ENCODE data around the gene CRIM1. TPM values are rescaled to one million over a fixed set of nuclear protein-coding genes. Genes with fewer than 3 reads are reported as not detected.

The CRIM1 gene
- total RNA-seq, 1 experiment from 2014 or later: 292 TPM

DNA sequence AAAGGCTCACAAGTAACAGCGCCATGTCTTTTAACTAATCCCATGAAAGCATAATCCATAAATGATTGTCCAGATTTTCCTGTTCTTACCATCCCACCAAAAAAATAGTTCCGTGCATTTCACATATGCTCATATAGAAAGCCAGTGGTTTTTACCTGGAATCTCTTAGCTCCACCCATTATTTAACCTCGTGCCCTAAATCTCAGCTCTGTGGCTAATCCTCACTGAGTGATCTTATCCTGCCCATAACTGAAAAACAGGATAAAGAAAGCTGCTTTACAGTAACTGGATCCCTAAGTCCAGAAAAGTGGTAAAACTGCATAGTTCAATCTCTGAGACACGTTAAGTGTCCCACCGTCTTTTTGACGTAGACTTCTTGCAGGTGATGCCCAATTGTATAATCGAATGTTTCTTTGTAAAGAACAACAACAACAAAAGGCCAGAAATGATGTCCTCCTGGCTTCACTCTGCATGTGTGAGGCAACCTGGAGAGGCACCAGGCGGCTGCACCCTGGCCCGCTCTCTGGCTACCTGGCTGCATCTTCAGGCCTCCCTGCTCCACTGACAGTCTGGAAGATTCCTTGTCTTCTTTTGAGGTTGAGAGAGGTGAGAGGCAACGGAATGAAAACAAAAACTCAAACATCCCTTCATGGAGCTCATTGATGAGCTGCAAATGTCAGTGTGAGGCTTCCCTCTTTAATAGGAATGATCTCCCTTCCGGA lies 203.8 kb downstream of the CRIM1 start:
- Histone ChIP-seq H3K9me3 (no peaks in the 10 kb centered on the region), H3K36me3 (ENCODE audit: control insufficient read depth, insufficient read depth, low read length) (peaks cover 1% of the 10 kb centered on the region), H3K4me1 (peaks cover 43% of the 10 kb centered on the region), H3K27me3 (replicated peaks; ENCODE audit: control insufficient read depth, insufficient read depth, low read length) (no peaks in the 10 kb centered on the region), H3K4me3 (ENCODE audit: low read depth, low read length) (no peak overlapping the region)
- Mint-ChIP-seq H3K36me3 (ENCODE audit: insufficient read depth, unreplicated experiment) (peaks cover 83% of the 10 kb centered on the region), H3K4me3 (ENCODE audit: unreplicated experiment) (no peak overlapping the region), H3K27ac (ENCODE audit: unreplicated experiment) (peak overlapping the region; percentile 71), H3K27me3 (ENCODE audit: insufficient read depth, unreplicated experiment) (no peaks in the 10 kb centered on the region), H3K4me1 (ENCODE audit: low read depth, unreplicated experiment) (peaks cover 33% of the 10 kb centered on the region), H3K9me3 (ENCODE audit: unreplicated experiment) (no peaks in the 10 kb centered on the region)
- no TSS peak for BruUV-seq (replicated peaks)
- POLR2A ChIA-PET: no interaction called here
- intact Hi-C loops (cut with micrococcal nuclease; ENCODE audit: unreplicated experiment): no loop called here
- no peak for DNase-seq
- CTCF ChIA-PET: no interaction called here
- TF ChIP-seq, protein P1, sequence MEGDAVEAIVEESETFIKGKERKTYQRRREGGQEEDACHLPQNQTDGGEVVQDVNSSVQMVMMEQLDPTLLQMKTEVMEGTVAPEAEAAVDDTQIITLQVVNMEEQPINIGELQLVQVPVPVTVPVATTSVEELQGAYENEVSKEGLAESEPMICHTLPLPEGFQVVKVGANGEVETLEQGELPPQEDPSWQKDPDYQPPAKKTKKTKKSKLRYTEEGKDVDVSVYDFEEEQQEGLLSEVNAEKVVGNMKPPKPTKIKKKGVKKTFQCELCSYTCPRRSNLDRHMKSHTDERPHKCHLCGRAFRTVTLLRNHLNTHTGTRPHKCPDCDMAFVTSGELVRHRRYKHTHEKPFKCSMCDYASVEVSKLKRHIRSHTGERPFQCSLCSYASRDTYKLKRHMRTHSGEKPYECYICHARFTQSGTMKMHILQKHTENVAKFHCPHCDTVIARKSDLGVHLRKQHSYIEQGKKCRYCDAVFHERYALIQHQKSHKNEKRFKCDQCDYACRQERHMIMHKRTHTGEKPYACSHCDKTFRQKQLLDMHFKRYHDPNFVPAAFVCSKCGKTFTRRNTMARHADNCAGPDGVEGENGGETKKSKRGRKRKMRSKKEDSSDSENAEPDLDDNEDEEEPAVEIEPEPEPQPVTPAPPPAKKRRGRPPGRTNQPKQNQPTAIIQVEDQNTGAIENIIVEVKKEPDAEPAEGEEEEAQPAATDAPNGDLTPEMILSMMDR (IDR thresholded peaks at IDR 0.05; ENCODE audit: insufficient read depth in 1 of 2, low read depth in 1 of 2, low read length in 1 of 2, severe bottlenecking in 1 of 2, unreplicated experiment in 1 of 2): no peak

DNA sequence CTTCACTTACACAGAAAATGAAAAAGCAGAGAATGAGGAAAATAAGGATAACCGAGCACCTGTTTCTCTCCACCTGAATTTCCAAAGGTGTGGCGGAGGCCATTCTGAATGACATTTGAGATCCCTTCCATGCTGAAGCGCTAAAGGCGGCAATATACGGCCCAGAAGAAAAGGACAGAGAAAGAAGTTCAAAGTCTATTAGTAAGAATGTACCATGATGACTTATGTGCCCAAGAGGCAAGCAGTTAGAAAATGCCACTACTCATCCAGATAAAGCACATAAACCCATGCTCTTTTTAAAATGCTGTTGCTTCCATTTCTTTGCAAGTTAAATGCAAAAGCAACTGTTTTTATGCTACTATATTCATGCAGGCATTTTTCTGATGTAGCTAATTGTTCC lies 205.1 kb downstream of the CRIM1 start:
- peaks cover 83% of the 10 kb centered on the region for H3K36me3 Mint-ChIP-seq (ENCODE audit: insufficient read depth, unreplicated experiment)
- ChIA-PET CTCF (no interaction called here), POLR2A (no interaction called here)
- TF ChIP-seq, protein P1 (IDR thresholded peaks at IDR 0.05; ENCODE audit: insufficient read depth in 1 of 2, low read depth in 1 of 2, low read length in 1 of 2, severe bottlenecking in 1 of 2, unreplicated experiment in 1 of 2): no peak
- no peaks in the 10 kb centered on the region for H3K27me3 ChIP-seq (replicated peaks; ENCODE audit: control insufficient read depth, insufficient read depth, low read length)
- peaks cover 54% of the 10 kb centered on the region for H3K4me1 ChIP-seq
- no peak for DNase-seq
- BruUV-seq (replicated peaks): no TSS peak
- H3K27me3 Mint-ChIP-seq (ENCODE audit: insufficient read depth, unreplicated experiment): no peaks in the 10 kb centered on the region
- no peak overlapping the region for H3K4me3 Mint-ChIP-seq (ENCODE audit: unreplicated experiment)
- no peaks in the 10 kb centered on the region for H3K9me3 ChIP-seq
- no peak overlapping the region for H3K27ac Mint-ChIP-seq (ENCODE audit: unreplicated experiment)
- H3K4me1 Mint-ChIP-seq (ENCODE audit: low read depth, unreplicated experiment): peaks cover 38% of the 10 kb centered on the region
- H3K4me3 ChIP-seq (ENCODE audit: low read depth, low read length): no peak overlapping the region
- H3K36me3 ChIP-seq (ENCODE audit: control insufficient read depth, insufficient read depth, low read length): peaks cover 3% of the 10 kb centered on the region
- intact Hi-C loops (cut with micrococcal nuclease; ENCODE audit: unreplicated experiment): loop anchor here (5.0 kb wide), 1 partner anchor 227 kb away; no protein-coding TSS in a partner anchor
- H3K9me3 Mint-ChIP-seq (ENCODE audit: unreplicated experiment): no peaks in the 10 kb centered on the region

DNA sequence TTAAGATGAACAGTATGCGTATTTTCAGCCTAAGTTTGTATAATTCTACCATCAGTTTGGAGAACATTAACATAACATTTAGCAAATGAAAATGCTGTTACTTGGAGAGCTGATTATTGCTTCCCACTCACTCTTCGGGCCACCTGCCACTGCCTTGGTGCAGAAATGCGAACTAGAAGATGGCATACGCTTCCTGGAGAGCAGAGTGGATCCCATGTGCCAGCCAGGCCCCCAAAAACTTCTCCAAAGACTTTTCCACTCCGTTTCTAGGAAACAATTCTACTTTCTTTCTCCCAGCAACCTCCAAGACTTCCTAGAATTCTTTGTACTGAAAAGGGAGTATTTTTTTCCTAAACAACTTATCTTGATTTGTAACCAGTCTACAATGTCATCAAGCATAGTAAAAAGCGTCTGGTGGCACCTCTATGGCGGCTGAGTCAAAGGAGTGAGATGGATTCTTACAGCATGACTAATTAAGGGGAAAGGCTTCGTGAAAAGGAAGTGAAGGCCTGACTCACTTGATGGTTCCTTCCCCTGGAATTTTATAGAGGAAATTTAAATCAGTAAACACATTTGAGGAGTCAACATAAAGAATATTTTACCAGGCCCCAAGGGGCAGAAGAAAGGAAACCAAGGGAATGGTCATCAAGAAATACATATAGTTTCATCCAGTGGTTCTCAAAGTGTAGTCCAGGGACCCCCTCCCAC lies 205.8 kb downstream of the CRIM1 start:
- no peaks in the 10 kb centered on the region for H3K9me3 ChIP-seq
- H3K4me3 ChIP-seq (ENCODE audit: low read depth, low read length): no peak overlapping the region
- intact Hi-C loops (cut with micrococcal nuclease; ENCODE audit: unreplicated experiment): loop anchor here (5.0 kb wide), 1 partner anchor 226 kb away; no protein-coding TSS in a partner anchor
- ChIA-PET POLR2A (no interaction called here), CTCF (interaction anchor here (2.7 kb wide), 1 partner anchor 103 kb away, joined by 9 read pairs; no protein-coding TSS in a partner anchor)
- Mint-ChIP-seq H3K4me1 (ENCODE audit: low read depth, unreplicated experiment) (peaks cover 38% of the 10 kb centered on the region), H3K4me3 (ENCODE audit: unreplicated experiment) (peak overlapping the region; percentile 35), H3K36me3 (ENCODE audit: insufficient read depth, unreplicated experiment) (peaks cover 82% of the 10 kb centered on the region), H3K27me3 (ENCODE audit: insufficient read depth, unreplicated experiment) (no peaks in the 10 kb centered on the region), H3K9me3 (ENCODE audit: unreplicated experiment) (no peaks in the 10 kb centered on the region), H3K27ac (ENCODE audit: unreplicated experiment) (peak overlapping the region; percentile 89)
- H3K4me1 ChIP-seq: peaks cover 54% of the 10 kb centered on the region
- H3K27me3 ChIP-seq (replicated peaks; ENCODE audit: control insufficient read depth, insufficient read depth, low read length): no peaks in the 10 kb centered on the region
- BruUV-seq (replicated peaks): no TSS peak
- DNase-seq: peak in 1 of 2 experiments; percentile 54
- H3K36me3 ChIP-seq (ENCODE audit: control insufficient read depth, insufficient read depth, low read length): peaks cover 3% of the 10 kb centered on the region
- TF ChIP-seq, protein P1 (IDR thresholded peaks at IDR 0.05; ENCODE audit: insufficient read depth in 1 of 2, low read depth in 1 of 2, low read length in 1 of 2, severe bottlenecking in 1 of 2, unreplicated experiment in 1 of 2): no peak

Data from Caco-2 (cell line).